HG03108 (cell line): Measurements from ENCODE around the gene ARID3A.

Experiments
- ATAC-seq: cut with Tn5 transposase; IDR thresholded peaks from one replicate; pipeline ENCODE4 v1.9.1; 2021; ENCODE audit warnings: moderate library complexity; ENCODE audit not compliant: unreplicated experiment

The ARID3A gene

GRCh38 chr19:984165-984967, 58.5 kb downstream of the ARID3A start, which contains the start of gene WDR18:
TSS of gene WDR18 (plus strand) at chr19:984345. CDS start at chr19:984354, 9 bp downstream.
- peak; percentile 46 for ATAC-seq

GRCh38 chr19:986083-986482, 60.2 kb downstream of the ARID3A start:
- no peak for ATAC-seq

- no peak for ATAC-seq
These were observed 62.2 kb downstream of the ARID3A start for GRCh38 chr19:988081-988480.

GRCh38 chr19:988510-988909, 62.7 kb downstream of the ARID3A start:
- ATAC-seq: no peak

- no peak for ATAC-seq
These were observed 63.7 kb downstream of the ARID3A start for GRCh38 chr19:989381-990081.

- no peak for ATAC-seq
These were observed 64.3 kb downstream of the ARID3A start for GRCh38 chr19:990119-990571.

GRCh38 chr19:990746-991145, 64.9 kb downstream of the ARID3A start:
- no peak for ATAC-seq

GRCh38 chr19:991174-991931, 65.5 kb downstream of the ARID3A start:
- no peak for ATAC-seq

GRCh38 chr19:991932-992669, 66.3 kb downstream of the ARID3A start:
- ATAC-seq: no peak

- ATAC-seq: no peak
These were observed 66.8 kb downstream of the ARID3A start for GRCh38 chr19:992670-993055.

GRCh38 chr19:993361-993830, 67.6 kb downstream of the ARID3A start:
- no peak for ATAC-seq

- no peak for ATAC-seq
These were observed 68.1 kb downstream of the ARID3A start for GRCh38 chr19:993831-994393.

- no peak for ATAC-seq
These were observed 68.7 kb downstream of the ARID3A start for GRCh38 chr19:994516-994915.

GRCh38 chr19:995051-995827, 69.4 kb downstream of the ARID3A start:
- ATAC-seq: no peak

GRCh38 chr19:996051-996838, 70.4 kb downstream of the ARID3A start:
- no peak for ATAC-seq

- no peak for ATAC-seq
These were observed 72.2 kb downstream of the ARID3A start for GRCh38 chr19:998064-998463.

GRCh38 chr19:999379-999719, 73.5 kb downstream of the ARID3A start:
- ATAC-seq: no peak

GRCh38 chr19:1000095-1000494, 74.3 kb downstream of the ARID3A start, which contains the start of gene GRIN3B:
TSS of gene GRIN3B (plus strand) at chr19:1000419. CDS start at chr19:1000438, 19 bp downstream.
- no peak for ATAC-seq
